ENCODE results near the gene PKD1. TPM values are rescaled to one million over a fixed set of nuclear protein-coding genes. Genes with fewer than 3 reads are reported as not detected.

Gene PKD1
- total RNA-seq, 1 experiment from 2014 or later: 137 TPM

GRCh38 chr16:2045965-2046892 is 89.5 kb downstream of the PKD1 start (continued):
- no peak for TF ChIP-seq ZNF274 (IDR thresholded peaks at IDR 0.05; ENCODE audit: low read depth, low read length)

DNA sequence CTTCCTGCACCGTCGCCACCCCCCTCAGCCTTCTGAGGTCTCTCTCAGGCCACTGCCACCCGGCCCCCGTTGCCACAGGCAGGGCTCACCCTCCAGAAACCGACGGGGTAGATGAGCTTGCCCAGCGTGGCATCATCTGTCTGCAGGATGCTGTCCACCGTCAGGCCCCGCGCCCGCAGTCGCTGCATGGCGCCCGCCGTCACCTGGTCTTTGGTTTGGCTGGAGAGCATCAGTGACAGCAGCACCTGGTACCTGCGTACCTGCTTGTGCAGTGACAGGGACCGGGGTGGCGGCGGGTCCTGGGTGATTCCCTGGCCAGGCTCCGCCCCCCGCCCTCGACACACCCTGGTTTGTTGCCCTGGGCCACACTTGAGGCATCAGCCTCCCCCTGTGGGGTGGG is 91.2 kb downstream of the PKD1 start:
- Histone ChIP-seq H3K9me2 (ENCODE audit: insufficient read depth) (no peaks in the 10 kb centered on the region), H3K4me2 (ENCODE audit: low read length) (no peak overlapping the region), H3K27me3 (ENCODE audit: insufficient read depth, low read length) (no peaks in the 10 kb centered on the region), H3K9me3 (ENCODE audit: control insufficient read depth in 1 of 2, insufficient read depth in 1 of 2, low read depth in 1 of 2, low read length in 2 of 2) (no peaks in the 10 kb centered on the region), H3K27ac (ENCODE audit: low read depth, low read length) (no peak overlapping the region), H4K20me1 (ENCODE audit: insufficient read depth) (no peaks in the 10 kb centered on the region), H3K4me3 (replicated peaks in 1 of 2; ENCODE audit: low read depth in 1 of 2, low read length in 2 of 2) (no peak overlapping the region), H2AFZ (ENCODE audit: low read depth, low read length, poor library complexity, severe bottlenecking) (no peak overlapping the region), H3K36me3 (ENCODE audit: control insufficient read depth in 1 of 2, insufficient read depth in 2 of 2, low read length in 2 of 2) (no peaks in the 10 kb centered on the region), H3K9ac (ENCODE audit: low read length) (no peak overlapping the region), H3K4me1 (ENCODE audit: control insufficient read depth in 1 of 2, insufficient read depth in 2 of 2, low read length in 2 of 2) (peaks cover 11 to 62% of the 10 kb centered on the region in 2 experiments; a peak in 3 of 4 replicates), H3K79me2 (ENCODE audit: insufficient read depth, low read length) (peaks cover 11% of the 10 kb centered on the region; the same call in 1 of the 2 replicates)
- intact Hi-C loops (cut with micrococcal nuclease): no loop called here
- TF ChIP-seq SRF (IDR thresholded peaks at IDR 0.05; ENCODE audit: low read depth) (no peak), EZH2phosphoT487 (IDR thresholded peaks at IDR 0.05; ENCODE audit: borderline replicate concordance) (no peak)
- POLR2A ChIA-PET: no interaction called here
- DNase-seq (ENCODE audit: low read depth, low spot score) (no peak), ATAC-seq (no peak)
- RAD21 ChIA-PET (ENCODE audit: low non-redundant PET in 1 of 2, low total read pairs in 2 of 2, uncharacterized antibody in 2 of 2, unreplicated experiment in 2 of 2): no interaction called here
- no TSS peak for BruUV-seq (replicated peaks)
- CTCF ChIA-PET: interaction anchor here (0.9 kb wide), 1 partner anchor 96 kb away, joined by 4 read pairs; no protein-coding TSS in a partner anchor

- ChIA-PET RAD21 (ENCODE audit: low non-redundant PET in 1 of 2, low total read pairs in 2 of 2, uncharacterized antibody in 2 of 2, unreplicated experiment in 2 of 2) (no interaction called here), CTCF (no interaction called here), POLR2A (no interaction called here)
- peaks cover 11 to 59% of the 10 kb centered on the region in 2 experiments; a peak in 3 of 4 replicates for H3K4me1 ChIP-seq (ENCODE audit: control insufficient read depth in 1 of 2, insufficient read depth in 2 of 2, low read length in 2 of 2)
- ATAC-seq: no peak
- H3K36me3 ChIP-seq (ENCODE audit: control insufficient read depth in 1 of 2, insufficient read depth in 2 of 2, low read length in 2 of 2): no peaks in the 10 kb centered on the region
- H3K9me3 ChIP-seq (ENCODE audit: control insufficient read depth in 1 of 2, insufficient read depth in 1 of 2, low read depth in 1 of 2, low read length in 2 of 2): no peaks in the 10 kb centered on the region
- no peak for DNase-seq (ENCODE audit: low read depth, low spot score)
- H3K4me2 ChIP-seq (ENCODE audit: low read length): no peak overlapping the region
- no peak overlapping the region for H3K27ac ChIP-seq (ENCODE audit: low read depth, low read length)
- no peak overlapping the region for H3K9ac ChIP-seq (ENCODE audit: low read length)
- no peaks in the 10 kb centered on the region for H3K9me2 ChIP-seq (ENCODE audit: insufficient read depth)
- H3K4me3 ChIP-seq (replicated peaks in 1 of 2; ENCODE audit: low read depth in 1 of 2, low read length in 2 of 2): no peak overlapping the region
- BruUV-seq (replicated peaks): no TSS peak
- no peak overlapping the region for H2AFZ ChIP-seq (ENCODE audit: low read depth, low read length, poor library complexity, severe bottlenecking)
- H3K27me3 ChIP-seq (ENCODE audit: insufficient read depth, low read length): no peaks in the 10 kb centered on the region
- H3K79me2 ChIP-seq (ENCODE audit: insufficient read depth, low read length): peaks cover 10% of the 10 kb centered on the region; the same call in 1 of the 2 replicates
- intact Hi-C loops (cut with micrococcal nuclease): no loop called here
- H4K20me1 ChIP-seq (ENCODE audit: insufficient read depth): no peaks in the 10 kb centered on the region
- TF ChIP-seq FOSL1 (IDR thresholded peaks at IDR 0.05; ENCODE audit: low read depth) (no peak), RAD21 (IDR thresholded peaks at IDR 0.05; ENCODE audit: low read depth) (no peak), MAX (IDR thresholded peaks at IDR 0.05) (no peak), ZNF274 (IDR thresholded peaks at IDR 0.05; ENCODE audit: low read depth, low read length) (no peak), SIN3A (IDR thresholded peaks at IDR 0.05; ENCODE audit: low read depth) (no peak), SRF (IDR thresholded peaks at IDR 0.05; ENCODE audit: low read depth) (no peak), EZH2phosphoT487 (IDR thresholded peaks at IDR 0.05; ENCODE audit: borderline replicate concordance) (no peak), EZH2 (IDR thresholded peaks at IDR 0.05) (no peak)
- TF ChIP-seq, protein P1, sequence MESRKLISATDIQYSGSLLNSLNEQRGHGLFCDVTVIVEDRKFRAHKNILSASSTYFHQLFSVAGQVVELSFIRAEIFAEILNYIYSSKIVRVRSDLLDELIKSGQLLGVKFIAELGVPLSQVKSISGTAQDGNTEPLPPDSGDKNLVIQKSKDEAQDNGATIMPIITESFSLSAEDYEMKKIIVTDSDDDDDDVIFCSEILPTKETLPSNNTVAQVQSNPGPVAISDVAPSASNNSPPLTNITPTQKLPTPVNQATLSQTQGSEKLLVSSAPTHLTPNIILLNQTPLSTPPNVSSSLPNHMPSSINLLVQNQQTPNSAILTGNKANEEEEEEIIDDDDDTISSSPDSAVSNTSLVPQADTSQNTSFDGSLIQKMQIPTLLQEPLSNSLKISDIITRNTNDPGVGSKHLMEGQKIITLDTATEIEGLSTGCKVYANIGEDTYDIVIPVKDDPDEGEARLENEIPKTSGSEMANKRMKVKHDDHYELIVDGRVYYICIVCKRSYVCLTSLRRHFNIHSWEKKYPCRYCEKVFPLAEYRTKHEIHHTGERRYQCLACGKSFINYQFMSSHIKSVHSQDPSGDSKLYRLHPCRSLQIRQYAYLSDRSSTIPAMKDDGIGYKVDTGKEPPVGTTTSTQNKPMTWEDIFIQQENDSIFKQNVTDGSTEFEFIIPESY (IDR thresholded peaks at IDR 0.05; ENCODE audit: extremely low read depth, insufficient replicate concordance, low read length): no peak
These were observed 91.8 kb downstream of the PKD1 start for GRCh38 chr16:2043667-2044451.

Data from HCT116 (cell line).